HepG2 (cell line): ENCODE results near the gene SPTSSA. TPM values are rescaled to one million over a fixed set of nuclear protein-coding genes. Genes with fewer than 3 reads are reported as not detected.

Experiments
- MAFF ChIP-seq: IDR thresholded peaks from 2 replicates; pipeline ENCODE4 v1.6.1; 2011; ENCODE audit warnings: low read depth, low read length, improper control_type of control experiment
- MAZ ChIP-seq, 2 experiments: sonication (generic) in 1 of 2; formaldehyde crosslinking in 1 of 2; IDR thresholded peaks; 2 replicates each; pipeline versions ENCODE4 v1.5.0 to v1.6.1; 2012 to 2020; ENCODE audit warnings: low read depth in 2 of 2, mild to moderate bottlenecking in 2 of 2, borderline replicate concordance in 1 of 2, improper control_type of control experiment in 1 of 2, low read length in 1 of 2, missing genetic modification reagents in 1 of 2, moderate library complexity in 1 of 2
- MIXL1 ChIP-seq: IDR thresholded peaks from 2 replicates; pipeline ENCODE4 v1.6.1; 2016
- RBM39 ChIP-seq: fragments of 200-400 bp; formaldehyde crosslinking; IDR thresholded peaks from one replicate; pipeline ENCODE4 v1.6.1; 2018; ENCODE audit warnings: antibody characterized with exemption, mild to moderate bottlenecking, low read depth, low read length; ENCODE audit not compliant: poor library complexity, severe bottlenecking
- SRF ChIP-seq: IDR thresholded peaks from 2 replicates; pipeline ENCODE4 v1.6.1; 2011; ENCODE audit warnings: mild to moderate bottlenecking, low read depth, low read length, moderate library complexity
- TCF12 ChIP-seq, 2 experiments: fragments of 450-650 bp in 1 of 2; sonication (generic) in 1 of 2; formaldehyde crosslinking in 1 of 2; IDR thresholded peaks; 2 replicates each; pipeline versions ENCODE4 v1.6.1 to v1.8.0; 2017 to 2022; ENCODE audit warnings: antibody characterized with exemption in 1 of 2, mild to moderate bottlenecking in 1 of 2, missing genetic modification reagents in 1 of 2, moderate library complexity in 1 of 2
- ZC3H4 ChIP-seq: sonication (generic); formaldehyde crosslinking; IDR thresholded peaks from 2 replicates; pipeline ENCODE4 v1.4.0; 2020; ENCODE audit warnings: missing genetic modification reagents, borderline replicate concordance
- ZNF333 ChIP-seq: sonication (generic); formaldehyde crosslinking; IDR thresholded peaks from 2 replicates; pipeline ENCODE4 v1.4.0; 2020; ENCODE audit warnings: mild to moderate bottlenecking, missing genetic modification reagents, borderline replicate concordance
- ZNF563 ChIP-seq: sonication (generic); formaldehyde crosslinking; IDR thresholded peaks from 2 replicates; pipeline ENCODE4 v1.8.0; 2022; ENCODE audit warnings: mild to moderate bottlenecking, moderate library complexity, missing genetic modification reagents
- ZNF564 ChIP-seq: sonication (generic); formaldehyde crosslinking; IDR thresholded peaks from 2 replicates; pipeline ENCODE4 v1.8.1; 2023; ENCODE audit warnings: mild to moderate bottlenecking, missing genetic modification reagents
- ZNF616 ChIP-seq: sonication (generic); formaldehyde crosslinking; IDR thresholded peaks from 2 replicates; pipeline ENCODE4 v1.5.0; 2020; ENCODE audit warnings: low read depth, mild to moderate bottlenecking, missing genetic modification reagents
- ZNF841 ChIP-seq: sonication (generic); formaldehyde crosslinking; IDR thresholded peaks from 2 replicates; pipeline ENCODE4 v1.8.1; 2023; ENCODE audit warnings: missing genetic modification reagents, borderline replicate concordance
- polyA plus RNA-seq, 8 experiments: library from polyadenylated mRNA; depleted of rRNA in 3 of 8; stranded (reverse) in 7 of 8; unstranded in 1 of 8; fragments of >200 nt; fragmentation: Illumina TruSeq in 4 of 8; extraction: Trizol in 4 of 8; gene quantifications; 2 replicates each; pipeline versions ENCODE4 v1.2.1 to v1.2.3, GENCODE V29; 2011 to 2016; ENCODE audit warnings: low read depth in 4 of 8, missing spikeins in 1 of 8, mixed read lengths in 1 of 8; ENCODE audit not compliant: insufficient read depth in 1 of 8
- total RNA-seq, 5 experiments: library from RNA; depleted of rRNA; stranded (reverse); fragments of >200 nt; fragmentation: Illumina TruSeq; extraction: Trizol; gene quantifications; 2 replicates each; pipeline ENCODE4 v1.2.3, GENCODE V29; 2016; ENCODE audit warnings: low read depth in 1 of 5
- TF ChIP-seq, protein P1 (sequence below): sonication (generic); formaldehyde crosslinking; IDR thresholded peaks from 2 replicates; pipeline ENCODE4 v1.4.0; 2020; ENCODE audit warnings: missing genetic modification reagents
- TF ChIP-seq, protein P2 (sequence below): sonication (generic); formaldehyde crosslinking; IDR thresholded peaks from 2 replicates; pipeline ENCODE4 v1.9.0; 2021; ENCODE audit warnings: missing genetic modification reagents, borderline replicate concordance
- TF ChIP-seq, protein P3 (sequence below): sonication (generic); formaldehyde crosslinking; IDR thresholded peaks from 2 replicates; pipeline ENCODE4 v1.5.0; 2020; ENCODE audit warnings: missing genetic modification reagents
- TF ChIP-seq, protein P4 (sequence below): sonication (generic); formaldehyde crosslinking; IDR thresholded peaks from 2 replicates; pipeline ENCODE4 v1.4.0; 2020; ENCODE audit warnings: mild to moderate bottlenecking, missing genetic modification reagents
- TF ChIP-seq, protein P5 (sequence below): sonication (generic); formaldehyde crosslinking; IDR thresholded peaks from 2 replicates; pipeline ENCODE4 v1.4.0; 2020; ENCODE audit warnings: missing genetic modification reagents
- TF ChIP-seq, protein P6 (sequence below): sonication (generic); formaldehyde crosslinking; IDR thresholded peaks from 2 replicates; pipeline ENCODE4 v1.5.0; 2020; ENCODE audit warnings: mild to moderate bottlenecking, missing genetic modification reagents, borderline replicate concordance

The SPTSSA gene
- total and polyA plus RNA-seq, 2 of the 13 experiments (the other 11 are each of a cell fraction or from before 2014, with no cell fraction given): 19.1 to 86.1 TPM

DNA sequence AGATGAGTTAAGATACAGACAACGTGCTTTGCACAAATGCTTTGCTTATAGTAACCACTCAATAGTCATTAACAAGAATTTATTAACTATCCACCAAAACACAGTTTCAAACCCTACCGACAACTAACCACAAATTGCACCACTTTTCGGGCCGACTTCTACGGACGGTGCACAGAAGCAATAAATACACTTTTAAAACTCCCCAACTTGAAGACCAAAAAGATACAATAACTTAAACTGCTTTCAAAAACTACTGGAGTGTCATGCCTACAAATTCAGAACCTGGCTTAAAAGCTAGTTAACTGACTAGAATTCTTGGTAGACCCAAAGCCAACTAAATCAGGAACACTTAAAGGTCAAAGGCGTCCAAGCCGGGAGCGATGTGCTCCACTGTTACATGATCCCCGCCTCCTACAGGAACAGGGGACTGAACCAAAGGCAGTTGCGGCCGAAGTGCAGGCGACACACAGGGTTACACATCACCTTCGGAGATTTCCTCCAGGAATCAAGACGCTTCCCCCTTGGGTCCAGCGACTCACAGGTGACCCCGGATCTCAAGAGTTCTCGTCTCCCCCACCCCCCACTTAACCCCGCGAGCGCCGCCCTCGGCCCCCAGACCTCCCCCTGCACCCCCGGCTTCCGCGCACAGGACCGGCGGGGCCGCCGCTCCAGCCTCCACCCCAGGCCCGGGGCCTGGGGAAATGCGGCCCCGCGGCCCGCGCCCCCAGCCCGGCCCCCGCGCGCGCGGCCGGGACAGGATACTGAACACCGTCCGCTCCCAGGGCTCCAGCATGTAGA is 507 bp downstream of the SPTSSA start (continued):
- TF ChIP-seq, protein P1, sequence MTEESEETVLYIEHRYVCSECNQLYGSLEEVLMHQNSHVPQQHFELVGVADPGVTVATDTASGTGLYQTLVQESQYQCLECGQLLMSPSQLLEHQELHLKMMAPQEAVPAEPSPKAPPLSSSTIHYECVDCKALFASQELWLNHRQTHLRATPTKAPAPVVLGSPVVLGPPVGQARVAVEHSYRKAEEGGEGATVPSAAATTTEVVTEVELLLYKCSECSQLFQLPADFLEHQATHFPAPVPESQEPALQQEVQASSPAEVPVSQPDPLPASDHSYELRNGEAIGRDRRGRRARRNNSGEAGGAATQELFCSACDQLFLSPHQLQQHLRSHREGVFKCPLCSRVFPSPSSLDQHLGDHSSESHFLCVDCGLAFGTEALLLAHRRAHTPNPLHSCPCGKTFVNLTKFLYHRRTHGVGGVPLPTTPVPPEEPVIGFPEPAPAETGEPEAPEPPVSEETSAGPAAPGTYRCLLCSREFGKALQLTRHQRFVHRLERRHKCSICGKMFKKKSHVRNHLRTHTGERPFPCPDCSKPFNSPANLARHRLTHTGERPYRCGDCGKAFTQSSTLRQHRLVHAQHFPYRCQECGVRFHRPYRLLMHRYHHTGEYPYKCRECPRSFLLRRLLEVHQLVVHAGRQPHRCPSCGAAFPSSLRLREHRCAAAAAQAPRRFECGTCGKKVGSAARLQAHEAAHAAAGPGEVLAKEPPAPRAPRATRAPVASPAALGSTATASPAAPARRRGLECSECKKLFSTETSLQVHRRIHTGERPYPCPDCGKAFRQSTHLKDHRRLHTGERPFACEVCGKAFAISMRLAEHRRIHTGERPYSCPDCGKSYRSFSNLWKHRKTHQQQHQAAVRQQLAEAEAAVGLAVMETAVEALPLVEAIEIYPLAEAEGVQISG (CRISPR knock-in tag): 0 out of 2 replicates have a peak, but pooled peaks have one; percentile 37
- TF ChIP-seq RBM39 (no peak), ZNF841 (CRISPR knock-in tag) (no peak), SRF (no peak), ZNF563 (no peak; the same call in 1 of the 2 replicates), MIXL1 (peak; percentile 63; the same call in 1 of the 2 replicates), ZNF564 (0 out of 2 replicates have a peak, but pooled peaks have one; percentile 31), TCF12 (IDR thresholded peaks at IDR 0.05) (no peak), TCF12 (CRISPR knock-in tag; IDR thresholded peaks at IDR 0.05) (no peak; the same call in 1 of the 2 replicates), ZC3H4 (CRISPR knock-in tag) (peak; percentile 85; the same call in 1 of the 2 replicates), MAZ (IDR thresholded peaks at IDR 0.05; ENCODE audit: borderline replicate concordance, low read depth, low read length) (no peak), MAZ (CRISPR knock-in tag; IDR thresholded peaks at IDR 0.05; ENCODE audit: low read depth) (no peak), ZNF333 (CRISPR knock-in tag) (no peak), ZNF616 (CRISPR knock-in tag) (no peak), MAFF (no peak)
- TF ChIP-seq, protein P2, sequence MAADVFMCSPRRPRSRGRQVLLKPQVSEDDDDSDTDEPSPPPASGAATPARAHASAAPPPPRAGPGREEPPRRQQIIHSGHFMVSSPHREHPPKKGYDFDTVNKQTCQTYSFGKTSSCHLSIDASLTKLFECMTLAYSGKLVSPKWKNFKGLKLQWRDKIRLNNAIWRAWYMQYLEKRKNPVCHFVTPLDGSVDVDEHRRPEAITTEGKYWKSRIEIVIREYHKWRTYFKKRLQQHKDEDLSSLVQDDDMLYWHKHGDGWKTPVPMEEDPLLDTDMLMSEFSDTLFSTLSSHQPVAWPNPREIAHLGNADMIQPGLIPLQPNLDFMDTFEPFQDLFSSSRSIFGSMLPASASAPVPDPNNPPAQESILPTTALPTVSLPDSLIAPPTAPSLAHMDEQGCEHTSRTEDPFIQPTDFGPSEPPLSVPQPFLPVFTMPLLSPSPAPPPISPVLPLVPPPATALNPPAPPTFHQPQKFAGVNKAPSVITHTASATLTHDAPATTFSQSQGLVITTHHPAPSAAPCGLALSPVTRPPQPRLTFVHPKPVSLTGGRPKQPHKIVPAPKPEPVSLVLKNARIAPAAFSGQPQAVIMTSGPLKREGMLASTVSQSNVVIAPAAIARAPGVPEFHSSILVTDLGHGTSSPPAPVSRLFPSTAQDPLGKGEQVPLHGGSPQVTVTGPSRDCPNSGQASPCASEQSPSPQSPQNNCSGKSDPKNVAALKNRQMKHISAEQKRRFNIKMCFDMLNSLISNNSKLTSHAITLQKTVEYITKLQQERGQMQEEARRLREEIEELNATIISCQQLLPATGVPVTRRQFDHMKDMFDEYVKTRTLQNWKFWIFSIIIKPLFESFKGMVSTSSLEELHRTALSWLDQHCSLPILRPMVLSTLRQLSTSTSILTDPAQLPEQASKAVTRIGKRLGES: no peak
- TF ChIP-seq, protein P3, sequence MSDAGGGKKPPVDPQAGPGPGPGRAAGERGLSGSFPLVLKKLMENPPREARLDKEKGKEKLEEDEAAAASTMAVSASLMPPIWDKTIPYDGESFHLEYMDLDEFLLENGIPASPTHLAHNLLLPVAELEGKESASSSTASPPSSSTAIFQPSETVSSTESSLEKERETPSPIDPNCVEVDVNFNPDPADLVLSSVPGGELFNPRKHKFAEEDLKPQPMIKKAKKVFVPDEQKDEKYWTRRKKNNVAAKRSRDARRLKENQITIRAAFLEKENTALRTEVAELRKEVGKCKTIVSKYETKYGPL (CRISPR knock-in tag): no peak
- TF ChIP-seq, protein P4, sequence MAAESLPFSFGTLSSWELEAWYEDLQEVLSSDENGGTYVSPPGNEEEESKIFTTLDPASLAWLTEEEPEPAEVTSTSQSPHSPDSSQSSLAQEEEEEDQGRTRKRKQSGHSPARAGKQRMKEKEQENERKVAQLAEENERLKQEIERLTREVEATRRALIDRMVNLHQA: 0 out of 2 replicates have a peak, but pooled peaks have one; percentile 37
- TF ChIP-seq, protein P5, sequence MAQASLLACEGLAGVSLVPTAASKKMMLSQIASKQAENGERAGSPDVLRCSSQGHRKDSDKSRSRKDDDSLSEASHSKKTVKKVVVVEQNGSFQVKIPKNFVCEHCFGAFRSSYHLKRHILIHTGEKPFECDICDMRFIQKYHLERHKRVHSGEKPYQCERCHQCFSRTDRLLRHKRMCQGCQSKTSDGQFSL (CRISPR knock-in tag): no peak
- TF ChIP-seq, protein P6, sequence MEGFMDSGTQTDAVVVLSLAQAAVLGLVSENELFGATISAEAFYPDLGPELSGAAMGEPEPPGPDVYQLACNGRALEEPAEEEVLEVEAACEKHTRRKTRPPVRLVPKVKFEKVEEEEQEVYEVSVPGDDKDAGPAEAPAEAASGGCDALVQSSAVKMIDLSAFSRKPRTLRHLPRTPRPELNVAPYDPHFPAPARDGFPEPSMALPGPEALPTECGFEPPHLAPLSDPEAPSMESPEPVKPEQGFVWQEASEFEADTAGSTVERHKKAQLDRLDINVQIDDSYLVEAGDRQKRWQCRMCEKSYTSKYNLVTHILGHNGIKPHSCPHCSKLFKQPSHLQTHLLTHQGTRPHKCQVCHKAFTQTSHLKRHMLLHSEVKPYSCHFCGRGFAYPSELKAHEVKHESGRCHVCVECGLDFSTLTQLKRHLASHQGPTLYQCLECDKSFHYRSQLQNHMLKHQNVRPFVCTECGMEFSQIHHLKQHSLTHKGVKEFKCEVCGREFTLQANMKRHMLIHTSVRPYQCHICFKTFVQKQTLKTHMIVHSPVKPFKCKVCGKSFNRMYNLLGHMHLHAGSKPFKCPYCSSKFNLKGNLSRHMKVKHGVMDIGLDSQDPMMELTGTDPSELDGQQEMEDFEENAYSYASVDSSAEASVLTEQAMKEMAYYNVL (CRISPR knock-in tag): peak; percentile 70; the same call in 1 of the 2 replicates
